ENCODE measurements around the gene MEOX1.

Gene MEOX1

GRCh38 chr17:43679911-43680310 lies 18.2 kb upstream of the MEOX1 start:
- no peak for DNase-seq

- no peak for DNase-seq
These were observed 17.7 kb upstream of the MEOX1 start for GRCh38 chr17:43679401-43679800.

- no peak for DNase-seq
These were observed 14.7 kb upstream of the MEOX1 start for GRCh38 chr17:43676471-43676870.

- no peak for DNase-seq
These were observed 12.7 kb upstream of the MEOX1 start for GRCh38 chr17:43674394-43674793.

- peak; percentile 86 for DNase-seq
These were observed 12.0 kb upstream of the MEOX1 start for GRCh38 chr17:43673516-43674323.

GRCh38 chr17:43671755-43672519 lies 10.2 kb upstream of the MEOX1 start:
- DNase-seq, result no peak

- no peak for DNase-seq
These were observed 9.4 kb upstream of the MEOX1 start for GRCh38 chr17:43671031-43671692.

- no peak for DNase-seq
These were observed 8.9 kb upstream of the MEOX1 start for GRCh38 chr17:43670645-43671030.

GRCh38 chr17:43669971-43670644 lies 8.4 kb upstream of the MEOX1 start:
- no peak for DNase-seq

- no peak for DNase-seq
These were observed 6.2 kb upstream of the MEOX1 start for GRCh38 chr17:43667947-43668348.

- DNase-seq, result no peak
These were observed 5.8 kb upstream of the MEOX1 start for GRCh38 chr17:43667506-43667905.

GRCh38 chr17:43665937-43666236 lies 4.2 kb upstream of the MEOX1 start:
- no peak for DNase-seq

- DNase-seq, result no peak
These were observed 3.6 kb upstream of the MEOX1 start for GRCh38 chr17:43665084-43665936.

- DNase-seq, result no peak
These were observed 2.4 kb upstream of the MEOX1 start for GRCh38 chr17:43664096-43664495.

GRCh38 chr17:43663383-43663782 lies 1.7 kb upstream of the MEOX1 start:
- no peak for DNase-seq

- DNase-seq, result no peak
These were observed 855 bp upstream of the MEOX1 start for GRCh38 chr17:43662413-43663141.

- peak in 1 of 2 experiments; percentile 26 for DNase-seq
These were observed 767 bp downstream of the MEOX1 start for GRCh38 chr17:43660816-43661493.

- no peak for DNase-seq
These were observed 1.7 kb downstream of the MEOX1 start for GRCh38 chr17:43659823-43660617.

GRCh38 chr17:43658900-43659299 lies 2.8 kb downstream of the MEOX1 start:
- DNase-seq, result no peak

- no peak for DNase-seq
These were observed 5.9 kb downstream of the MEOX1 start for GRCh38 chr17:43655693-43656255.

Data from activated CD4-positive, alpha-beta T cell treated with anti-CD3 and anti-CD28 coated beads, Interleukin-2, amount 50 U/mL, for 48 hours (primary cell).